ENCODE data around the gene FBXO31.

DNA sequence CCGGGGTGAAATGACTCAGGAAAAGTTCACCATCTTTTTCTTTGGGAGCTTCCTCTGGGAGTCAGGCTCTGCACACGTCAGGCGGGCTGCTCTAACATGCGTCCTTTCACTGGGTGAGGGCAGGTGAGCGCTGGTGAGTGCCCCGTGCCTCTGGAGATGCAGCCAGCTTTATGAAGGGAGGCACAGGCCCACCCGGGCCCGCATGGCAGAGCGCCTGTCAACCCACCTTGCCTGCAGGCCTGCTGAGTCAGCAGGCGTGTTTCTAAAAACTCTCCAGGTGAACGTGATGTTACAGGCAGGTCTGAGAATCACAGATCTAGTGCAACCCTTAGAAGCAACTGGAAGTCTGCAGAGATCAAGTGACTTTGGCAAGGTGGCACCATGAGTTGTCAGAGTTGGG is 27.0 kb upstream of the FBXO31 start:
- TF ChIP-seq POLR2AphosphoS5 (IDR thresholded peaks at IDR 0.05) (no peak), POLR2A (IDR thresholded peaks at IDR 0.05) (no peak), EP300 (IDR thresholded peaks at IDR 0.05) (no peak)
- TF ChIP-seq, protein P1, sequence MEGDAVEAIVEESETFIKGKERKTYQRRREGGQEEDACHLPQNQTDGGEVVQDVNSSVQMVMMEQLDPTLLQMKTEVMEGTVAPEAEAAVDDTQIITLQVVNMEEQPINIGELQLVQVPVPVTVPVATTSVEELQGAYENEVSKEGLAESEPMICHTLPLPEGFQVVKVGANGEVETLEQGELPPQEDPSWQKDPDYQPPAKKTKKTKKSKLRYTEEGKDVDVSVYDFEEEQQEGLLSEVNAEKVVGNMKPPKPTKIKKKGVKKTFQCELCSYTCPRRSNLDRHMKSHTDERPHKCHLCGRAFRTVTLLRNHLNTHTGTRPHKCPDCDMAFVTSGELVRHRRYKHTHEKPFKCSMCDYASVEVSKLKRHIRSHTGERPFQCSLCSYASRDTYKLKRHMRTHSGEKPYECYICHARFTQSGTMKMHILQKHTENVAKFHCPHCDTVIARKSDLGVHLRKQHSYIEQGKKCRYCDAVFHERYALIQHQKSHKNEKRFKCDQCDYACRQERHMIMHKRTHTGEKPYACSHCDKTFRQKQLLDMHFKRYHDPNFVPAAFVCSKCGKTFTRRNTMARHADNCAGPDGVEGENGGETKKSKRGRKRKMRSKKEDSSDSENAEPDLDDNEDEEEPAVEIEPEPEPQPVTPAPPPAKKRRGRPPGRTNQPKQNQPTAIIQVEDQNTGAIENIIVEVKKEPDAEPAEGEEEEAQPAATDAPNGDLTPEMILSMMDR (IDR thresholded peaks at IDR 0.05), result no peak
